ENCODE results near the gene ENPP1.

- TF ChIP-seq TAF1 (IDR thresholded peaks at IDR 0.05; ENCODE audit: borderline replicate concordance, low read depth, low read length) (no peak), POLR2A (IDR thresholded peaks at IDR 0.05; ENCODE audit: low read depth, low read length) (no peak), POLR2AphosphoS5 (IDR thresholded peaks at IDR 0.05; ENCODE audit: low read depth, low read length) (no peak)
Observed at GRCh38 chr6:131762984-131763383, 44.8 kb upstream of the ENPP1 start.

Data from GM12892 (cell line).